Stimulated activated CD8-positive, alpha-beta memory T cell treated with anti-CD3 and anti-CD28 coated beads, Interleukin-7, amount 100 ng/mL, for 1 hour (primary cell): ENCODE results near the gene NUTF2.
"Not testable (repeated sequence)": the region's sequence is repeated elsewhere in the genome, so short reads cannot be mapped to it uniquely, and the experiment has no call there.

Source experiments
- DNase-seq, 2 donors: peaks; one replicate each; pipeline ENCODE4 v3.0.0-alpha.2; 2020; ENCODE audit warnings: low read depth in 2 of 2

NUTF2 gene

DNA sequence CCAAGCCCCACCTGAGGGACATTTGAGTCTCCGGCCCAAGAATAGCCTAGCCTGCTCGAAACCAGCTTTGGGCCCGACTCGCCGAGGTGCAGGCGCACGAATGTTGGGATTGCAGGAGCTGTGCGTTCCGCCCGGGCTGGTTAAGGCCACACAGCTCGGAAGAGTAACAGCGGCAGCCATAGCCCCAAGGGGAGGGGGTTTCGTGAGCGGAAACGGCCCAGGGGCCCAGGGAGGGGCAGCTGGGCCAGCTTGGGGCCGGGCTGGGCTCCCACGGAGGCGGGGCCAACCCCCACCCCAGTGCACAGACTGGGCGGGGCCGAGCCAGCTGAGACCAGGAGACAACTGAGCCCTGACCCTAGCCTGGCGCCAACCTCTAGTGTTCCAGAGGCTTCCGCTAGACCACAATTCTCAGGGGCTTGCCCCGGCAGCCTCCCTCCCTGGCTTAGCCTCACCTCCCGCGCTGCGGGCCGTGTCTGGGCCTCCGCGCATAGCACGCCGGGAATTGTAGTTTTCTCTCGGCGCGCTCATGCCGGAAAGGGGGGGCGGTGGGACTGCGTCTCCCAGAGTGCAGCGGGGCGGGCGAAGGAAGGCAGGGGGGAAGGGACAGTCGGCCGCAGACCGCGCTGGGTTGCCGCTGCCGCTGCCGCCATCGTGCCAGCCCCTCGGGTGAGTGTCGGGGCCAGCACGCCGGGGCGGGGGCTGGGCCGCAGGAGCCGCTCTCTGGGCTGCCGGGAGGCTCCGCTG, at the start of gene NUTF2:
NUTF2 (plus strand) TSS at position 614 of the 744 bp plus-strand sequence. CDS start 18,198 bp downstream, outside the sequence.
- DNase-seq: peak; percentile 88 to 89

DNA sequence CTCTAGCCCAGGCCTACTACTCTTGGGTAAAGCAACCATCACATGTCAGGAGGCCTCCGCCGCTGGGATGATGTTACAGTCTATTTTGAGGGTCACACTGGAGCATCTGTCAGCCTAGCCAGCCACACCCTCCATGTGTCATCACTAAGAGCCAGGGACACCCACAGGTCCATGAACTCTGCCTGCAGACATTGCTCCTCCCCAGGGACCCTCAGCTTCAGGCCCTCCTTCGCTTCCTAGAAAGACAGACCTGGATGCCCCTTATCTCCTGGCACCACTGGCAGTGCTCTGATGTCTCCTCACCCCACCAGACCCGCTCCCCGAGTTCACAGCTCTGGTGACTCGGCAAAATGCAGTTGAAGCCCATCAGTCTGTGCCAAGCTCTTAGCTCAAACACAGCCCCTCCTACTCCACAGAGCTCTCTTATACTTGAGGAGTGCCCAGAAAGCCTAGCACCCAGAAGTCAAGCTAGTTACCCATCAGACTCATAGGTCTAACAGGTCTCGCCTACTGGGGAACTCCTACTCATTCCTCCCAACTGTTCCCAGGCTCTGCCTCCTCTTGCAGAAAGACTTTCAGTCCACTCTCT, 46.3 kb upstream of the NUTF2 start:
- no peak for DNase-seq

DNA sequence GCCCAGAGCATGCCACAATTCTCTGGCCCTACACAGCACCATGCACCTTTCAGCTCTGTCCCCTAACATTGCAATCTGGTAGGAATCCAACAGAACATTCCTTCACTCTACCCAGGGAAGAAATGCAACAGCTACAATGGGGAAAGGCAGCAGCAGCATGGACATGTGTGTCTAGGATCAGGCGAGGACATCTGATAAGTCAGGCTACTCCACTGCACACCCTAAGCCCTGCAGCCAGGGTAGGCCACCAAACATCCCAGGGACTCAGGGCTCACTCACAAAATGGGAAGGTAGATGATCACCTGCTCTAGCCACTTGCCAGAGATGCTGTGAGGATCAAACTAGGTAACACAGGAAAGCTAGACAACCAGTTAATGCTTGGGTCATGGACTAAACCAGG, 45.5 kb upstream of the NUTF2 start:
- no peak for DNase-seq

DNA sequence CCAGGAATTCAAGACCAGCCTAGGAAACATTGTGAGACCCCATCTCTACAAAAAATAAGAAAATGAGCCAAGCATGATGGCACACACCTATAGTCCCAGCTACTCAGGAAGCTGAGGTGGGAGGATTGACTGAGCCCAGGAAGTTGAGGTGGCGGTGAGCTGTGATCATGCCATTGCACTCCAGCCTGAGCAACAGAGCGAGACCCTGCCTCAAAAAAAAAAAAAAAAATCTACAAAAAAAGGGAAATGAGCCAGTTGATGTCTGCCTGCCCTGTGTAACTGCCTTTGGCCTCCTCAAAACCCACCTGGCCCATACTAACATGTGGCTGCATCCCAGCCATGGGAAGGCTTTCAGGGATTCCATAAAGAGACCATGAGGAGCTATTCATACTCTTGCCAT, 44.9 kb upstream of the NUTF2 start:
- no peak for DNase-seq

DNA sequence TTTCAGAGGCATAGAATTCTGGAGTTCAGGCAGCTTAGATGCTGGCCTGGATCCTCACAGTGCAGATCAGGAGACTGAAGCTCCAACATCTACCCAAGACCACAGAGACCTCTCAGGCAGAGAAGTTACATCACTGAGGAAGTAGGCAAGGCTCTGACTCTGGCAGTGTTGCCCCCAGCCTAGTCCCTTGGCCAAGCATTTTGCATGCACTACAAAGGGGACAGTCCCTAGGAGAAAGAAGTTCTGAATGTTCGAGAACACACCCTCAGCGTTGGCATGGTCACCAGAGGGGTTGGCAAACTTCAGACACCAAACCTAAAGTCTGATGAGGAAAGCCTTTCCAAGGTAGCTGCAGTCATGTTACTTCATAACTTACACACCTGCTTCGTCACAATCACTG, 42.8 kb upstream of the NUTF2 start:
- DNase-seq: no peak

DNA sequence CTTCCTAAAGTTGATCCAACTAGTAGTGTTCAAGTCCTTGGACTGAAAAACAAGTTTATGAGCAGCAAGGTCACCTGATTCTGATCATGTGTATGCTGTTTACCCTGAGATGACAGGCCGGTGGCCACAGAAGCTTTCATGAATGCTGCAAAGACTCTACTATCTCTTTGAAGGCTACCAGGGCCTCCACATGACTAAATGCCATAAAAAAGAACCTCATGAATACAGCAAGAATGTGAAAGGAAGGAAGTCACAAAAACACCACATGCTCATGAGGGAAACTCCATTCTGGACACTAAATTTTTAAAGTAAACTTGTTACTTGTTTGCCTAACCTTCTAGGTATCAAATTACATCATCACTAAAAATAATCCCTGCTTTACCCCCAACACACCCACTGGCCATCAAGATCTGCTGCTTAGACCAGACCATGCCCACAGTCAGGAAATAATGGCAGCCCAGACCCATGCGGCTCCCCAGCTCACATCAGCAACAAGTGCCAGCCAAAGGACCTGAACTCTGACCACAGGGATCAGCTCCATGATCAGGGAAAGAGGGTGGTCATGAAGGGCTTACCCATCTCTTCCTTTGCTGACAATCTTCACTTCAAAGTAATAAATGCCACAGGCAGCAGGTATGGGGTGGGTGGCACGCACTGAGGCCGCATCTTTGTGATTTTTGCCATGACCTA, 41.7 kb upstream of the NUTF2 start:
- no peak for DNase-seq

DNA sequence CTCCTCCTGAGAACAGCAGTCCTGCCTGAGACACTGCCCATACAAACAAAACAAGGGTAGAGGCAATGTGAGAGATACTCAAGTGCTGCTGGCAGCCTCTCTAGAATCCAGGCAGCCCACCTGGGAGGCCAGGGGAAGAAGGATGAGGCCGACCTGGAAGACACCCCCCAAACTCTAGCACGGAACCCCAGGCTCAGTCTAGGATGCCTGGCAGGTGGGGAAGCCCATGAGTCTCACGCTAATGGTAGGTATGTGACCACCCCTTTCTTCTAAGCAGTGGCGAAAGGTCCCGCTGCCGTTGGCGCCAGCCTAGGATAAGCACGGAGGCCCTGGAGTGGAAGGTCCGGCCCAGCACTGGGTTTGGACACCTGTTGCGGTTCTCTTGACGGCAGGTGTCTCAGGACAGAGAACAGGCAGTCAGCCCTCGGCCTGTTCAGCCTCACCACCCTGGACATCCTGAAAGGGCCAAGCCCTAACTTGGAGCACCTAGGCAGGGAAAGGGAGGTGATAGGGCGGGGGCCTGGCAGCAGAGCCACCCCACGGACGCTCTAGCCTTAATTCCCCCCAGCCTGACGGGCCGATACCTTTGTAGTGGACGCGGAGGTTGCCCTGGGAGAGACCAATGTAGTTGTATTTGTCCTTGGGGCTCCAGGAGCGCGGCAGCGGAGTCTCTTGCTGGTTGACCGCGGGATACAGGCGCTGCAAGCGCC, 40.9 kb upstream of the NUTF2 start:
- no peak for DNase-seq

DNA sequence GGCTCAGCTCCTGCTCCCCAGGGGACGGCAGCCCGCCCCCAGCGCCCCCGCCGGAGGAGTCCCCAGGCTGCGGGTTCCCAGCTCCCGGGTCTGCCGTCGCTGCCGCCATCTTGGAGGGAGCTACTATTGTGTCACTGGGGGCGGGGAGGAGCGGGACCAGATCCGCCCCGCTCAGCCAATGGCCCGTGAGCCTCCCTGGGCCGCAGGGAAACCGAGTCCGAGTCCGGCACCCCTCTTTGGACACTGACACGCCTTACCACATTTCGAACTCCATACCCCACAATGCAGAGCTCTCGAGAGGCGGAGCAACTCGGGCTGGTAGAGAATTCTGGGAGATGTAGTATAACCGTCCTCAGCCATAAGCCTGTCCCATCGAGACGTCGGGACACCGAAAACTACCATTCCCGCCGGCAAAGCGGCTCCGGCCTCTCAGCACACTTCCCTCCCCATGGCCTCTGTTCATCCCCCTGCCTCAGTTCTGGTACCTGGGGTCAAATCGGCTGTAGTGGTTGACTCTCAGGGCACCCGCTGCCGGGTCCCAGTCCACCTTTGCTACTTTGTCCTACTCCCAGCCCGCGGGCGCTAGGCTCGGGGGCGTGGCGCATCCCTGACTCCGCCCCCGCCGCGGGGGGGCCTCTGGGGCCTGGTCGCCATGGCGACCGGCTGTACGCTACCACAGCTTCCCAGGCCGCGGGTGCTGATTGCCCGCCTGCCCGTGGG, 40.1 kb upstream of the NUTF2 start, which contains the start of the genes RANBP10 and TSNAXIP1:
RANBP10 (minus strand) TSS at position 133 of the 720 bp plus-strand sequence; CDS start at position 109, 24 bp downstream.
TSNAXIP1 (plus strand) TSS at position 462 of the 720 bp plus-strand sequence. CDS start 261 bp downstream, outside the sequence.
- peak; percentile 86 to 87 for DNase-seq

DNA sequence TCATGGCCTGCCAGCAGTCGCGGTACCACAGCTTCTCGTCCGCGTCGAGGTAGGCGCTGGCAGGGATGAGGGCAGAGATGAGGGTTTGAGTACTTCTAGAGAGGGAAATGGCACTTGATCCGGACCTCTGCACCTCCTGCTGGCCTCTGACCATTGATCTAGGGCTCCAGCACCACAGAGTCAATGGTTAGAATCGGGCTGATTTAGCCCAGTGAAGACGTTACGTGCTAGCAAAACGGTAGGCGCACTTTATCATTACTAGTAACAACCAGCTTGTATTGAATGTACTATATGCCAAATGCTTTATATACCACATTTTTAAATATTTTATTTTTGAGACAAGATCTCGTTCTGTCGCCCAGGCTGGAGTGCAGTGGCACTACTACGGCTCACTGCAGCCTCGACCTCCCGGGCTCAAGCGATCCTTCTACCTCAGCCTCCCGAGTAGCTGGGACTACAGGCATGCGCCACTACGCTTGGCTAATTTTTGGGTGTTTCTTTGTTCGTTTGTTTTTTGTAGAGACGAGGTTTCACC, 39.5 kb upstream of the NUTF2 start:
- DNase-seq: no peak

DNA sequence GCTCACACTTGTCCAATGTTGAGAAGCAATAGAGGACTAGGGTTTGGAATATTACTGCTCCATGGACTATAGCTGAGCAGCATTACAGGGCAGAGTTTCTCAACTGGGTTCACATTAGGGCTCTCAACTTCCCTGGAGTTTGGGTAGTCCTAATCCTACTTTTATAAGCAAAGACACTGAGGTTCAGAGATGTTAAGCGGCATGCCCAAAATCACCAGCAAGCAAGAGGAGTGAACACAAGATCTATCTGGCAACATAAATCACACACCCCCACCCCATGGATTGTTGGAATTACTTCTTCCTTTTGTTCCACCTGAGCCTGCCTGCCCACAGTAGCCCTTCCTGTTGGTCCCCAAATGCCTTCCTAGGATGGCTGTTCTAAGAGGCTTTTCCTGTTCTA, 34.8 kb upstream of the NUTF2 start:
- no peak for DNase-seq

DNA sequence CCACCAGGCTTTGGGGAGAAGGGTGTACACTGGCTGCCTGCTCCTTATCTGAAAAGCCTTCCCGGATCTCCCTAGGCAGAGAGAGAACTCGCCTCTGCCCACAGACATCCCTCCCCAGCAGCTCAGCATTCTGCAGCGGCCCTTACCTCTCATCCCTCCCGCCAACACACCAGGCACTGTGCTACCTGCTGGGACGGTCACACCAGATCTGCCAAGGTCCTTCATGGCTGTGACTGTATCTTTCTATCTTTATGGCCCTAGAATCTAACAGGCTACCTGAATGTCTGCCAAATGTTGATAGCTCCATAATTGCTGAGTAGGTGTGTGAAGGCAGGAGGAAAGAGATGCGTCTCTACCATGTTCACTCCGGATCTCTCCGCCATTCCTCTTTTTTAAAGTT, 32.2 kb upstream of the NUTF2 start:
- DNase-seq: no peak

DNA sequence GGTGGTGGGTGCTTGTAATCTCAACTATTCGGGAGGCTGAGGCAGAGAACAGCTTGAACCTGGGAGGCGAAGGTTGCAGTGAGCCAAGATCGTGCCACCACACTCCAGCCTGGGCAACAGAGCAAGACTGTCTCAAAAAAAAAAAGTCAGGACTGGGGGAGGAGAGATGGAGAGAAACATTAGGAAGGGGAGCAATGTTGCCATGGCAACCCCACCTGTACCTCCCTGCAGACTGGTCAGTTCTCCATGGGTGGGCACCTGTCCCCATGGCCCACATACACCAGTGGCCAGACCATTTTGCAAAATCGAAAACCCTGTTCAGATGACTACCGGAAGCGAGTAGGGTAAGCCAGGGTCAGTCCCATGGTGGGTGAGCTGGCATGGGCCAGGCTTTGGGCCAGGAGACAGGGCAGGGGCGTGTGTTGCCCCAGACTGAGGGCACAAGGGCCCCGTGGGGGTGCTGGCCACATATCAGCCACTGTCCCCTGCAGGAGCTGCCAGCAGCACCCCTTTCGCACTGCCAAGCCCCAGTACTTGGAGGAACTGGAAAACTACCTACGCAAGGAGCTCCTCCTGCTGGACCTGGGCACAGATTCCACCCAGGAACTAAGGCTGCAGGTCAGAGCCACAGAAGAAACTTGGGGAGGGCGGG, 26.0 kb upstream of the NUTF2 start:
- DNase-seq: no peak

DNA sequence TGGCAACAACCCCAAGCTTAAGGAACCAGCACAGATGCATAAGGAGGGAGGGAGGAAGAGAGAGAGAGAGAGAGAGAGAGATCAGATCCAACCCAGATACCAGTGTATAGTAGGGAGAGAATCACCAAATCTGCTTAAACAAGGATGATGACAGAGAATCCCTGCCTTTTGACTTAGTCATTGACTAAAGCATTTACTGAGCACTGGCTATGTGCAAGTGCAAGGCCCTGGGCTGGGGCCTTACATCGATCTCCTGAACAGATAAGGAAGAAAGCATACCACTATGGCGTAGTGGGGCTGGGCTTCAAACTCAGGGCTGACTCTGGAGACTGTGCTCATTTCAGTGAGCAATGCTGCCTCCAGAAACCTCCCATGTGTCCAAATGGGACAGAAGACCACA, 24.2 kb upstream of the NUTF2 start:
- DNase-seq: no peak

DNA sequence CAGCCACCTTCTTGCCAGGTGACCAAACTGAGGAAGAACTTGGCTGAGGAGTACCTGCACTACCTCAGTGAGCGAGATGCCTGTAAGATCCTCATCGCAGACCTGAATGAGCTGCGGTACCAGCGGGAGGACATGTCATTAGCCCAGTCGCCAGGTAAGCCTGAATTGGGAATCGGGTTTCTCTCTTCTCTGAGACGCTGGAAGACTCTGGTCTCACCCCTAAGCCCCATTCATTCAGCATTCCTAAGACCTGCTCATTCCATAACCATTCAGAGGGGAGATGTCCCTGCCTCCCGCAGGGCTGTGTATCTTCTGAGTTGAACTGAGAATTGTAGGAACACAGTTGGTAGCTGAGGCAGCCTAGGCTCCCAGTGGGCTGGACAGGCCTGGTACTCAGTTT, 21.6 kb upstream of the NUTF2 start:
- no peak for DNase-seq

DNA sequence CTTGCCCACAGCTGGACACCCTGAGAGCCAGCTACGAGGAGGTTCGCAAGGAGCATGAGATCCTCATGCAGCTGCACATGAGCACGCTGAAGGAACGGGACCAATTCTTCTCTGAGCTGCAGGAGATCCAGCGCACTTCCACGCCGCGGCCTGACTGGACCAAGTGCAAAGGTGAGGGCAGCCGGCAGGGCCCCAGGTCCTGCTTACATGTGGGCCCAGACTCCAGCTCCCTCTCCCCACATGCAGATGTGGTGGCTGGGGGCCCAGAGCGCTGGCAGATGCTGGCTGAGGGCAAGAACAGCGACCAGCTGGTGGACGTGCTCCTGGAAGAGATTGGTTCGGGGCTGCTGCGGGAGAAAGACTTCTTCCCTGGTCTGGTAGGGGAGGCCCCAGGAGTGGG, 20.8 kb upstream of the NUTF2 start:
- no peak for DNase-seq

DNA sequence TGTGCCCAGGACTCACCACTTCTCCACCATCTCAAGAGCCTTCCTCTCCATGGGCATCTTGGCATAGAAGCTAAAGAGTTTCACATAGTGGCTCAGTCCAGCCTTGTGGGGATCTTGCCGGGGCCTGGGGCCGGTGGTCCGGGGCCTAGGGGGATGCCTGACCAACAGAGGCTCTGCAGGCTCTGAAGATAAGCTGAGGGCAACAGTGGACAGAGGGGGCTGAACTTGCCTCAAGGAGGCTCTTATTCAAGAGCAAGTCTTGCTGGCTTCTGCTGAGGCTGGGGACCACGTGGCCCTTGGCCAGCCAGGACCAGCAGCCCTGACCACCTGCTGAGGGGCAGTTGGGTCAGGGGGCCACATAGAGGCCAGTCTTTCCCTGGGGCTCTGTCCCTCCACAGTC, 18.1 kb upstream of the NUTF2 start:
- DNase-seq: no peak

DNA sequence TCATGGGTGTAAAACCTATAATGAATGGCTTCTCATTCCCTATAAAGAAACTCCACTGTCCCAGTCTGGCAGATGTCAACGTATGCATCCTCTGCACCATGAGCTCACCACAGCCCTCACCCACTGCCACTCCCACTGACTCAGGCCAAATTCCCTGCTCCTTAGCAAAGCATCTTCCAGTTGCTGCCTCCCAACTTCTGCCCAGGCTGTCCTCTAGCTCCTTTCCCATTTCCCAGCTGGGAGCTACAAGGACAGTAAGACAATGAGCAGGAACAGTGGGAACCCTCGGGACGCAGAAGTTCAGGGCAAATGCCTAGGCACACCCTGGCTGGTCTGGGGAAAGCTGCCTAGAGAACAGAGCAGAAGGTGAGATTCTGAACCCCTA, 13.7 kb upstream of the NUTF2 start:
- no peak for DNase-seq

DNA sequence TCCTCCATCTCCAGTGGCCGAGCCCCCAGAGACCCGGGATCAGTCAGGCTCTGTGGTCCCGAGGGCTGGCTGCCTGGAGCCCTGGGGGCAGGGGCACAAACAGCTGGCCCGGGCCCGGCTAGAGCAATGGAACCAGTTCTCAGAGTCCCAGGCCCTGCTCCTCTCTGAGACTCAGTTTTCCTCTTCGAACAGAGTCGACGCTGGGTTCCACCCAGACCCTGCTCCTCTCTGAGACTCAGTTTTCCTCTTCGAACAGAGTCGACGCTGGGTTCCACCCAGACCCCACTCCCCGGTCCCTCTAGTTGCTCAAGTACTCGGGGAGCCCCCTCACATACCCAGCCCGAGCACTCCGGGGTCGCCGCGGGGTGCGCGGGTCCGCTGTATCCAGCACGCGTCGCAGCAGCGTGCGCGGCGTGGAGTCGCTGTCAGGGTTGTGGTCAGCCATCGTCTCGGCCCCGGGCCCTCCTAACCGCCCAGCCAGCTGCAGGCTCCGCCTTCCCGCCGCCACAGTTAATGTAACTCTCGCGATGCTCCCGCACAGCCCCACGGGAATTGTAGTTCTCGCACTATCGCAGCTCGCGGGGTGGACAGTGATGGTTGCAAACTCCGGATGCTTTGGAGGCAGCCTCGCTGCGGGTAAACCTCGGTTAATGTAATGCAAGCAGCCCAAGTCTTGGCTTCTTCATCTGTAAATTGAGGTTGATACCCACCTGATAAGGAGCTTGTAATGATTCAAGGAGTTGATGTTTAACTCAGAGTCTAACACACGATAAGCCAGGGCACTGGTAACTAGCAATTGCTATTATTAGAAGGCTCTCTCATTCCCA, 13.1 kb upstream of the NUTF2 start:
- peak; percentile 84 to 86 for DNase-seq

DNA sequence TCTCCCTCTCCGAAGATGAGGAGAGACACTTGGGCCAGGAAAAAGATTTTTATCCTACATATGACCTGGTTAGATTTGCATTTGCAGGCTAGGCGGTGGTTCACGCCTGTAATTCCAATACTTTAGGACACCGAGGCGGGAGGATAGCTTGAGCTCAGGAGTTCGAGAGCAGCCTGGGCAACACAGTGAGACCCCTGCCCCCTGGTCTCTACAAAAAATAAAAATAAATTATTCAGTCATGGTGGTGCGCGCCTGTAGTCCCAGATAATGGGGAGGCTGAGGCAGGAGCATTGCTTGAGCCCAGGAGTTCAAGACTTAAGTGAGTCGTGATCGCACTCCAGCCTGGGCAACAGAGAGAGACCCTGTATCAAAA, 12.5 kb upstream of the NUTF2 start:
- no peak for DNase-seq

DNA sequence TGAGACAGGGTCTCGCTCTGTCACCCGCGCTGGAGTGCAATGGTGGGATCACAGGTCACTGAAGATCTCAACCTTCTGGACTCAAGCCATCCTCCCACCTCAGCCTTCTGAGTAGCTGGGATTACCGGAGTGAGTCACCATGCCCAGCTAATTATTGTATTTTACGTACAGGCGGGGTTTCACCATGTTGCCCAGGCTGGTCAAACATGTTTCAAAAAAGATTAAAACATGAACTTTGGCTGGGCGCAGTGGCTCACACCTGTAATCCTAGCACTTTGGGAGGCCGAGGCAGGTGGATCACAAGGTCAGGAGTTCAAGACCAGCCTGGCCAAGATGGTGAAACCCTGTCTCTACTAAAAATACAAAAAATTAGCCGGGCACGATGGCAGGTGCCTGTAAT, 9.5 kb upstream of the NUTF2 start:
- not testable (repeated sequence) for DNase-seq
